ENCODE data around the gene MAP3K14. TPM values are rescaled to one million over a fixed set of nuclear protein-coding genes. Genes with fewer than 3 reads are reported as not detected.

MAP3K14 gene
- total RNA-seq, 1 experiment from 2014 or later, result 7.8 TPM

DNA sequence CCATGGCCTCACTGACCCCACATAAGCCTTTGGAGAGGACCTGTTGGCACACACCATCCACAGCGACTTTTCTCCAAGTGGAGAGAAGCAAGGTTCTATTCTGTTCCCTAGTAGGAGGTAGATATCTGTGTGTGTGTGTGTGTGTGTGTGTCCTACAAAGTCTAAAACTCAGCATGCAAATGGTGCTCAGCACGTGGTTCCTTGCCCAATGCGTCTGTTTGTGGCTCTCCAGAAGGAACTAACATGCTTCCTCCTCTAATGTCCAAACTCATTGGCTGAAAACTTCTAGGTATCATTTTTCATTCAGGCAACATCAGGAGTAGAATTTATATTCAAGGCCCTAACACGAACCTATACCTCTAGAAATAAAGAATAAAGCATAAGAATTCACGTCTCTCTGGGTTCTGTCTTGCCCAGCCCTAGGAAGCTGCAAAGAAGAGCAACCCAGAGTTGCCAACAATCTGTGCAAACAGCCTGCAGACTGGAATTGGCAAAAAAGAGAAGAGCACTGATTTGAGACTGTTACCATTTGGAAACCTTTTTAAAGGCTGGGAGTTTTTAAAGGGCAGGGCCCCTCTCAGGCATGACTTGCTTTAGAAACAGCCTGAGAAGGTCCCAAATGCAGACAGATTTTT is 25.5 kb downstream of the MAP3K14 start:
- Histone ChIP-seq H2AK5ac (ENCODE audit: insufficient read length, low read length) (no peak overlapping the region), H3K4me1 (ENCODE audit: insufficient read depth, low read length) (no peaks in the 10 kb centered on the region; the same call in 1 of the 2 replicates), H3K9me3 (ENCODE audit: control insufficient read depth, low read depth, low read length) (no peaks in the 10 kb centered on the region), H4K91ac (ENCODE audit: insufficient read length, low read depth, low read length) (no peak overlapping the region), H2BK5ac (ENCODE audit: insufficient read length, low read length) (no peak overlapping the region), H3K4me2 (ENCODE audit: insufficient read depth, insufficient read length, low read length) (no peak overlapping the region), H3K14ac (ENCODE audit: insufficient read depth, low read length) (no peak overlapping the region), H2BK20ac (ENCODE audit: low read depth, low read length, poor library complexity, severe bottlenecking) (no peak overlapping the region), H2AFZ (ENCODE audit: low read length) (no peak overlapping the region), H3K27me3 (ENCODE audit: insufficient read depth, low read length) (no peaks in the 10 kb centered on the region), H4K20me1 (ENCODE audit: control insufficient read depth, insufficient read depth, insufficient read length) (no peaks in the 10 kb centered on the region), H3K79me1 (ENCODE audit: insufficient read depth, low read depth, low read length, poor library complexity, severe bottlenecking) (no peaks in the 10 kb centered on the region), H3K18ac (ENCODE audit: insufficient read length, low read depth, low read length) (no peak overlapping the region), H4K8ac (replicated peaks; ENCODE audit: insufficient read length, low read depth, low read length) (no peak overlapping the region), H3K79me2 (ENCODE audit: insufficient read depth, low read length) (no peaks in the 10 kb centered on the region; the same call in 1 of the 2 replicates), H2BK12ac (ENCODE audit: insufficient read length, low read depth, low read length) (no peak overlapping the region), H3K23ac (ENCODE audit: insufficient read length, low read depth, low read length) (no peak overlapping the region), H4K5ac (ENCODE audit: insufficient read length, low read depth, low read length) (no peak overlapping the region), H2BK15ac (ENCODE audit: low read depth, low read length) (no peak overlapping the region), H3K4ac (ENCODE audit: low read depth, low read length) (no peak overlapping the region), H2BK120ac (ENCODE audit: low read depth, low read length, poor library complexity, severe bottlenecking) (no peak overlapping the region), H3K56ac (ENCODE audit: insufficient read length, low read depth, low read length) (no peak overlapping the region), H3K23me2 (ENCODE audit: insufficient read length, low read depth, low read length, poor library complexity, severe bottlenecking) (no peaks in the 10 kb centered on the region), H3K27ac (ENCODE audit: insufficient read length, low read depth, low read length) (no peak overlapping the region), H3K9ac (ENCODE audit: extremely low read depth, insufficient read length, low read length) (no peak overlapping the region), H3T11ph (ENCODE audit: low read length) (no peak overlapping the region)
- TF ChIP-seq, protein P1, sequence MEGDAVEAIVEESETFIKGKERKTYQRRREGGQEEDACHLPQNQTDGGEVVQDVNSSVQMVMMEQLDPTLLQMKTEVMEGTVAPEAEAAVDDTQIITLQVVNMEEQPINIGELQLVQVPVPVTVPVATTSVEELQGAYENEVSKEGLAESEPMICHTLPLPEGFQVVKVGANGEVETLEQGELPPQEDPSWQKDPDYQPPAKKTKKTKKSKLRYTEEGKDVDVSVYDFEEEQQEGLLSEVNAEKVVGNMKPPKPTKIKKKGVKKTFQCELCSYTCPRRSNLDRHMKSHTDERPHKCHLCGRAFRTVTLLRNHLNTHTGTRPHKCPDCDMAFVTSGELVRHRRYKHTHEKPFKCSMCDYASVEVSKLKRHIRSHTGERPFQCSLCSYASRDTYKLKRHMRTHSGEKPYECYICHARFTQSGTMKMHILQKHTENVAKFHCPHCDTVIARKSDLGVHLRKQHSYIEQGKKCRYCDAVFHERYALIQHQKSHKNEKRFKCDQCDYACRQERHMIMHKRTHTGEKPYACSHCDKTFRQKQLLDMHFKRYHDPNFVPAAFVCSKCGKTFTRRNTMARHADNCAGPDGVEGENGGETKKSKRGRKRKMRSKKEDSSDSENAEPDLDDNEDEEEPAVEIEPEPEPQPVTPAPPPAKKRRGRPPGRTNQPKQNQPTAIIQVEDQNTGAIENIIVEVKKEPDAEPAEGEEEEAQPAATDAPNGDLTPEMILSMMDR (conservative IDR thresholded peaks at IDR 0.05), result no peak
- Mint-ChIP-seq H3K27me3 (ENCODE audit: low read depth) (no peaks in the 10 kb centered on the region), H3K4me3 (no peak overlapping the region), H3K27ac (no peak overlapping the region; a peak in 1 of 7 replicates), H3K9me3 (no peaks in the 10 kb centered on the region), H3K4me1 (peaks cover 12 to 17% of the 10 kb centered on the region in 2 experiments), H3K36me3 (ENCODE audit: insufficient read depth in 1 of 3, low read depth in 3 of 3) (peaks cover 8 to 27% (median 27%) of the 10 kb centered on the region in 3 experiments; a peak in 6 of 7 replicates)
- no CpG with 5 or more reads among the region's 5 CpGs for WGBS (ENCODE audit: extremely low coverage, insufficient read length, low lambda C conversion rate)
- no peak for DNase-seq
